HG02798 (cell line): ENCODE results near the gene NAA40.

Experiments
- ATAC-seq: cut with Tn5 transposase; IDR thresholded peaks from one replicate; pipeline ENCODE4 v1.9.1; 2021; ENCODE audit warnings: mild to moderate bottlenecking; ENCODE audit not compliant: unreplicated experiment, poor library complexity

The NAA40 gene

DNA sequence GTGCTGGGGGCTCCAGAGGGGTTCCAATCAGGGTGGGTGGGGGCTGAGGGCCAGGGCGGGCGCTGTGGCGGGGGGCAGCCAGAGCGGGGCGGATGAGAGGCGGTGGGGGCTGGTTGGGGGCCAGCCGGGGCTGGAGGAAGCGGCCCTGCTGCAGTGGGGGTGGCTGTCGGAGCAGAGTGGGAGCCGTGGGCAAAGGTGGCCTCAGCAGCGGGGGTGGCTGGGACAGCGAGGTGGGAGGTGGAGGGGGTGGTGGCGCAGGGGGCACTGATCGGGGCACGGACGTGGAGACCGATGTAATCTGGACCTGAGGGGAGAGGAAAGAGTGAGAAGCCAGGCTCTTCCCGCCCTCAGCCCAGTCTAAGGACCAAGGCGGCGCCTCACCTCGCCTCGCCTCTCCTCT lies 26.9 kb upstream of the NAA40 start:
- ATAC-seq = no peak

DNA sequence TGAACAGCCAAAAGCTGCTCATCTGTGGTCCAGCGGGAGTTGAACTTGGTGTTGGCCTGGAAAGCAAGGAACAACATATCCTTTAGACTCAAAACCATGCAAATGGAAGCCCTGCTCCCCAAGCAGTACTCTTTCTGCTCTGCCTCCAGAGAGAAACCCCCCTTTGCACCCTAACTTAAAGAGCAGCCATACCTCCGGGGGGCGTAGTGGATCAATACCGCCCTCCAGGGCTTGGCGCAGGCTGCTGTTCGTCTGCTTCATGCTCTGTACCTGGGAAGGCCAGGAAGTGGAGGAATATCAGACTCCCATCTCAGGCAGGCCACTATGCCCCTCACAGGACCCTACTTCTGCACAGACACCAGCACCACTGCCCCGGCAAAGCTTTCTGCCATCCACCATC lies 26.1 kb upstream of the NAA40 start:
- no peak for ATAC-seq

DNA sequence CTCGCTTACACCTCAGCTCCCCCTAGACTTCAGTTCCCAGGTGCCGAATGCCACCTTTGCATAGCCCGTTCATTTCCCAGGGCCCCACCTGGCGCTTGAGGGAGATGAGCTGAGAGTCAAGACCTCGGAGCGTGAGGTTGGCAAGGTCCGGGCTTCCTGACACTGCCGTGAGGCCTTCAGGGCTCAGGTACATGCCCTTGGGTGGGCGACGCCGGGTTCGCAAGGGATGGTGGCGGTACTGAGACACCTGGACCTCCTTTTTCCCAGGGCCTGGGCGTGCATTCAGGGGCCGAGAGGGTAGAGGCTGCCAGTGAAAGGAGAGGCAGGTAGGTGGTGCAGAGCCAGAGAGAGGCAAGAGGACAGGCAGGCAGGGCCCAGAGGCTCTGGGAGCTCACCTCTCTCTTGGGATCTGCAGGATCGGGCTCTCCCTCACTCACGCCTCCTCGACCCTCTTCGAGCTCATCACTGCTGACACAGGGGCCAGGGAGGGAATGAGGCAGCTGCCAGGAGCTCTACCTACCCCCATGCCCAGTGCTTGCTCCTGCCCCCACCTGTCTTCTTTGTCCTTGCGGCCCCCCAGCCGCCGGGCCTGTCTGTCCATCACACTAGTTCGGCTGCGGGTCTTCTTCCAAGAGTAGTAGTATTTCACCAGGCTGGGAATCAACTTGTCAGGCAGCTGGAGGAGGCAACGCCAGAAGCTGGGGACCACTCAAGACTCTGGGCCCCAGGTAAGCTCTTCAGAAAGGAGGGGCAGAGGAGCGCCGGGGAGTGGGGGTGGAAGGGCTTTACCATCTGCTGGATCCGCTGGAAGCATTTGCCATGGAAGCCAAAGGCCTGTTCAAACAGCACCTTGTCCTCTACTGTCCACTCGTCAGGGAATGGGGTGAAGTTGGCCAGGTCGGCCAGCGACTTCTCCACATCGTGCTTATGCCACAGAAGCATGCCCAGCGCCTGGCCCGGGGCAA lies 24.7 kb upstream of the NAA40 start:
- ATAC-seq = no peak

DNA sequence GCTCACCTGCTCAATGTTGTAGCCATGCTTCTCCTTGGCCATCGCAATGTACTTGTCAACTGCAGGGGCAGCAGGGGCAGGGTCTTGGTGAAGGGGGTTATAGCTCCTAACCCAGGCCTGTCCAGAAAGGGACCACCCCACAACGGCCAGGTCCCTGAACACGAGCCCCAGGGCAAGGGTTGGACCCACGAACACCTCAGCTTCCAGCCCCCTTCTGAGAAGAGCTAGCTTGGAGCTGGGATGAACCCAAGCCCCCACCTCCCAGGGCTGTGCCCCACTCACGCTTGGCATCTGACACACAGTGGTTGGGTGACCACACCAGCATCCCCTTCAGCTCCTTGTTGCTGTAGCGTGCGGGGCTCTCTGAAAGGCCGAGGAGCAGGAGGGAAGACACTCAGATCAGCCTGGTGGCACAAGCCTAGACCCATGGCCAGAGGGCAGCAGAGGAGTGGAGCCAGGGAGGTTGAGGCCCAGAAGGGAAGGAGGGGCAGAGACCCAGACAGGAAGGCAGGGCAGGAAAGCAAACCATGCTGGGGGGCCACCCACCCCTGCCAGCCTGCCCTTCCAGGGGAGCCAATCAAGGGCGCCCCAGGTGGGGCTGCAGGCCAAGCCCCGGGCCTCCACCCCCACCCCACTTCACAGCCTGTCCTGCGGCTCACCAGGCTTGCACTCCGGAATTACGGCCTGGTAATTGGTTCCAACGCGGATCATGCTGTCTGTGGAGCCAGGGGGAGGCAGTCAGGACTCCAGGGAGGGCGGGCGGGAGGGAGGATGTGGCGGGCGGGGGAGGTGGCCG lies 23.7 kb upstream of the NAA40 start:
- no peak for ATAC-seq

DNA sequence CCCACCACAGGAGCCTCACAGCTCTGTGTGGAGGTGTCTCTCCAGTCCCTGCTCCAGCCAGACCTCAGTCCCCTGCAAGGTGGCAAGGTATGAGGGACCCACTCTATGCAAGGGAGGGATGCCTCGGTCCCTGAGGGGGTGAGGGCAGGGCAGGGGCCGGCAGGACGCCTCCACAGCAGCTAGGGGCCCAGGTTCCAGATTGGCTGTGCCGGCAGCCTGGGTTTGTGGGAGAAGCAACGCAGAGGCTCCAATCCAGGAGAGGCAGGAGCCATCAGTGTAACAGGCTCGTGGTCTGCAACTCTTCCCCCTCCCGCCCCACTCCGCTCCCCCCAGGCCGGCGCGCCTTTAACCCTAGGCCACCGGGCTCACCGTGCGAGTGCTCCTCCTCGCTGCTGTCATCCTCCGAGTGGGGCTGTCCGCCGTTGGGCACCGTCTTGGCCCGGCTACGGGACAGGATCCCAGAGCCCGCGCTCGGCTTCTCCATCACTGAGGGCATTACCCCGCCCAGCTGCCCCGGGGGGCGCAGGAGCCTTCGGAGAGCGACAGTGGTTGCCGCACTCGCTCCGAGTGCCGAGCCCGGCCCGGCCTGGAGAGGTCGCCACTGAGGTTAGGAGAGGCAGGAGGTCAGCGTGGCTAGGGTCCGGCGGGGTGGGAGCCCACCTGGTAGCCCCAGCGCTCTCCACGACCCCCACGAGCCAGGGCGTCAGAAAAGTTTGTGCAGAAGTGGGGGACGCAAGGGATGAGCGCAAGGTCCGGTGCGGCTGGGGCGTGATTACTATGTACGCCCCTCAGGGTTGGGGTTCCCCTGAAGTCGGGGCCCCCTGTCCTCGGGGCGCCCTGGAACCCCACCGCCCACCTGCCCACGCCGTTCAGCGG lies 22.6 kb upstream of the NAA40 start:
- peak; percentile 15 for ATAC-seq

DNA sequence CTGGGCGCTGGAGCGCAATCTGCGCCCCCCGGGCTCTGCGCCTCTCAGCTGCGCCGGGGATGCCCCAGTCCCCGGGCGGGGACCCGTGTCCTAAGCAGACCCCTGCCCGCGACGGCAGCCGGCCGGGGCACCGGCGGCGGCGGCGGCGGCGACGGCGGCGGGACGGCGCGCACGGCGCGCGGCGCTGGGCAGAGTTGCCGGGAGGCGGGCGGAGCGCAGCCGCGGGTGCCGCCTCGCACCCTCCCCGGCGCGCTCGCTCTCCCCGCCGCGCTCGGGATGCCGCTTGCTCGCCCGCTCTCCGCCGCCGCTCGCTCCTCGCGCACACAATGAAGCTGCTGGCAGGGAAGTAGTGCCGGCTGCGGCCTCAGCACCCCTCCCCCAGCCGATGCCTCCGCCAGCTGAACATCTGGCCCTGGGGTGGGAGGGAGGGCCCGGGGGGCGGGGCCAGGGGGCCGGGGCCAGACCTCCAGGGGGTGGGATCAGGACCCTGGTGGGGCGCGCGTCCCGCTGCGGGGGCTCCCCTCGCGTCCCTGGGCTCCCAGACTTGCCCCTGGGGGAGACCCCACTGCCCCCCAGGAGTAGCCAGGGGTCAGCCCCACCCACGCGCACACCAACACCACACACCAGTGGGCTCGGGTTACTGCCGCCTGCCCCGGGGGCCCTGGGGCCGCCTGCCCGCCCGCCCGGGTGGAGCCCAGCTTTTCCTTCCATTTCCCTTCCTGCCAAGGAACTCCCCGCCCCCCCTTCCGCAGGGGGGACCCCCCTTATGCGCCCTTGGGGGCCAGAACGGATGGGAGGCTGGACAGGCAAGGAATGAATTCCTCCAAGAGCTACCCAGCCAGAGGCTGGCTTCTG lies 21.7 kb upstream of the NAA40 start, which contains the start of gene RCOR2:
RCOR2 (minus strand) TSS at position 328 of the 855 bp plus-strand sequence. CDS start 708 bp downstream, outside the sequence.
- peak; percentile 52 for ATAC-seq

DNA sequence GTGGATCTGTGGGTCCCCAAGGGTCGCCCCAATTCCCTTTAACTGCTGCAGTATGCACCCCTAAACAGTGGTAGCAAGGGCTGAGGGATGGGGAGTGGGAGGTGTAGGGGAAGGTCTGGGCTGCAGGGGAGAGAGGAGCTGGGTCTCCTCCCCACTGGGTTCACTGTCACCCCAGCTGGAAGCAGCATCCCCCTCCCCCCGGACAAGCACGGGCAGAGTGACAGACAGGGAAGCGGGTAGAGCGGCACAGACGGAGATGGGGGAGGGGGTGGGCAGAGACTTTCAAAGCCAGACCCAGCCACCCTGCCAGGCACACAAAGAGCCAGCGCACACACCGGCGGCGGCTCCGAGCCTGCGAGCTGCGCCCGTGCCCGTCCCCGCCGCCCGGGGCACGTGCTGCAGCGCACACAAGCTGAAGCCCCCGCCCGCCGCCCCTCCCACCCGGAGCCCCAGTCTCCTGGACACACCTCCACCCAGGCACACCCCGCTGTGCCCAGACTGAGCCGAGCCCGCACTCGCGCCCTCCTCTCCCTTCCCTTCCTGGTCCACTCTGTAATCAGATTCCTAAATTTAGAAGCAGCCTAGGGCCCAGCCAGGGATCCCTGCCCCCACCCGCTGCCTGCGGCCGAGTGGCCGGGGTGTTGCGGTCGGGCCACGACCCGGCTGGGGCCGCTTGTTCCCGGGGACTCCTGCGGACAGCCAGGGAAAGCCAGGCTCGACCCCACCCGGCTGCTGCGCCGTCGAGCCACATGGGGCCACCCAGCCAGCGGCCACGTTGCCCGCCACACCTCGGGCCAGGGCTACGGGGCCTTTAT lies 20.9 kb upstream of the NAA40 start:
- no peak for ATAC-seq

DNA sequence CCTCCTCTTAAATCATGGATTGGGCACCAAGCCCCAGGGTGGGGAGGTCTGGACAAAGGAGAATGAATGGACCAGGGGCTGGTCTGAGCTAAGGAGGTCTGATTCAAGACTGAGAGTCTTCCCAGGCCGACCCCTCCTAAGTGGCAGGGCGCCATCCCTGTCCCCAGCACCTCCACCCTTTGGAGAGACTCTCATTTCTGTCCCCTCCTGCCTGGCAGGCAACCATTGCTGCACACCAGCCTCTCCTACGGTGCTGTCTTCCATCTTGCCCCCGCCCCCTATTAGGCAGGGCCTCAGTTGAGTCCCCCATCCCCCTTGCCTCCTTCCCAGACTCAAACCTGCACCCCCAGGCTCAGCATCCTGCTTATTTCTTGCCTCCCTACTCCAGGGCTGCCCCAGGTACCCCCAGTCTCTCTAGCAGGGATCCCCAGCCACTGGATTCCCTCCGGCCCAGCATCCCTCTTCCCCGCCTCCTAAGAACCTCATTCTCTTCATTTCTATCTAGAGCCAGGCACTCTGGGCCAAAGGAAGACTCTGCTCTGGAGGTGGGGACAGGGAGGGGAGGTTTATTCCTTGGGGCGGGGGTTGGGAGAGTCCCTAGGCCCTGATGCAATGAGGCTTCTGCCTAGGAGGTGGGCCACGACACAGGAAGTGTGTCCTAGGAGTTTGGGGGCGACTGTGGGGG lies 20.2 kb upstream of the NAA40 start:
- ATAC-seq = no peak

DNA sequence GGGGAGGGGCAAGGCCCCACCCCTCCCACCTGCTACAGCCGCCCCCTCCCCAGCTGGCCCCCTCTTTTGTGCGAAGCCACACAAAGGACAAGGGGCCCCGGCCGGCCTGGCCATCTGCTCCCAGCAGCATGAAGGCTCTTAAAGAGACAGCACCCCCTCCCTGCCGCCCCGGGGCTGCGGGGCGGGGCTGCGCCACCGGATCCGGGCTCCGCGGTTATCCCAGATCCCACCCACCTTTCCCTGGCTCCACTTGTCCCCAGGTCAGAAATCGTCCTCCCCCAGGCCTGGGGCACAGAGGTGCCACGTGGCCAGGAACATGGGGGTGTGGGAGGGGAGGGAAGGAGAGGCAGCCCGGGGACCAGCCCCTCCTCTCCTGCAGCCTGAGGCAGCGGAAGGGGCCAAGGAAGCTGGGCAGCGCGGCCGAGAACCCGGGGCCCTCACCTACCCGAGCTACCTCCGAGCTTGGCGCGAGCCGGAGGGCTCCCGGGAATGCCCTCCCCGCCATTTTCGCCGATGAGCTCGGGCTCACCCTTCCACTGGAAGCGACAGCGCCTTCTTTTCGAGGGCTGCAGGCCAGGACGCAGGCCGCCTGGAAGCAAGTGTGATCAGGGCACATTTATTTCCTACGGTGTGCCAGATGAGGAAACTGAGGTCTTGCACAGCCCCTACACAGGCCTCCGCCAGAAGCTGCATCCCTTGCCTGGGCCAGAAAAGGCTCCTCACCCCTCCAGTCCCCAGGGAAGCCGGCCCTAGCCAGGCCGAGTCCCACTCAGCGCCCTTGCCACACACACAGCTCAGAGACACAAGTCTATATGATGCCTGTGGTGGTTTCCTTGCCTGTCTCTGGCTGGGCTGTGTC lies 19.3 kb upstream of the NAA40 start:
- no peak for ATAC-seq

DNA sequence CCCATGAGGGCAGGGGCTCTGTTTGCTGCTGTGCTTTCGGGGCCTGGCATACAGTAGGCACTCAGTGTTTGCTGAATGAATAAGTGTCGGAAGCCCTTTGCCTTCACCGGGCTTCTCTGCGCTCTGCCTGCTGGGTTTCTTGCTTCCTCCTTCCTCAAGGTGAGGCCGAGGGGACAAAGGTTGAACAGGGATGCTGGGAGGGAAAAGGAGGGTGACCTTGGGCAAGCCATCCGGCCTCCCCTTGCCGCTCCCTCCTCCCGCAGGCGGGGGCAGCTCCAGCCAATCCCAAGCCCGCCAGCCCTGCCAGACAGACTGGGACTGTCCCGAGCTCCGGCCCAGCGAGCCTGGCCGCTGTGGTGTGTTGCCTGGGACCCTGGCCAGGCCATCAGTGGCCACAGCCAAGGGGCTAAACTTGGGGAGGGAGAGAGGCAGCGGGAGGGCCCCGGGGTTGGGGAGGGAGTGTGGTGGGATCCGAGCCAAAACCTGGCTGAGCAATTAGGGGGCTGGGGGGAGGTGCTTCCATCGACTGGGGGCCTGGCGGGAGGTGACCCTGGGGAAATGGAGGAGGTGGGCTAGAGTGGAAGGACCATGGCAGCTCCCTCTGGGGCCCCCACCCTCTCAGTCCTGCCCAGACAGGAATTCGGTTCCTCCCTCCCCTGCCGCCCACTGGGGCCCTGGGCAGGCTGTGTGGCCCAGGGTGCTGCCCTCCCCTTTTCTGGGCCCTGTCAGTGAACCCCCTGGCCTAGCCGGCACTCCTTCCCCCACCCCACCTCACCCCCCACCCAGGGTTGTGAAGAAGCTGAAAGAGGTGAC lies 18.5 kb upstream of the NAA40 start:
- ATAC-seq = no peak

DNA sequence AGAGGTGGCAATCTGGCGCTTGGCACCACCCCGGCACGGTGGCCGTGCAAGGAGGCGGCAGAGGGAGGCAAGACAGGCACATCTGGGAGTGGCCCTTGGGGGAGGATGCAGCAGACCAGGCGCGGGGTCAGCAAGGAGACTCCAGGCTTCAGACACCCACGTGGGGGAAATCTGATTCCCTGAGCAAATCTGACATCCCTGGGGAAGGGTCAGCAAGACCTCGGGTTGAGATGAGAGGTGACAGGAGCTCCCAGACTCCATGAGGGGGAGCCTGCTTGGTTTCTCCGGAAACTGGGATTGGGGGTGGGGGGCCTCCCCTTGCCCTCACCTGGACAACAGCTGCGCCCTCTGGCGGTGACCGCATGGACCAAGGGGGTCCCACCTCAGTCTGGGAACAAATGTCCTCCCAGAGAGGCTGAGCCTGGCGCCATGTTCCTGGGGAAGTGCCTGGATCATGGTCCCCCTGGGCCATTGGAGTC lies 17.8 kb upstream of the NAA40 start:
- no peak for ATAC-seq

DNA sequence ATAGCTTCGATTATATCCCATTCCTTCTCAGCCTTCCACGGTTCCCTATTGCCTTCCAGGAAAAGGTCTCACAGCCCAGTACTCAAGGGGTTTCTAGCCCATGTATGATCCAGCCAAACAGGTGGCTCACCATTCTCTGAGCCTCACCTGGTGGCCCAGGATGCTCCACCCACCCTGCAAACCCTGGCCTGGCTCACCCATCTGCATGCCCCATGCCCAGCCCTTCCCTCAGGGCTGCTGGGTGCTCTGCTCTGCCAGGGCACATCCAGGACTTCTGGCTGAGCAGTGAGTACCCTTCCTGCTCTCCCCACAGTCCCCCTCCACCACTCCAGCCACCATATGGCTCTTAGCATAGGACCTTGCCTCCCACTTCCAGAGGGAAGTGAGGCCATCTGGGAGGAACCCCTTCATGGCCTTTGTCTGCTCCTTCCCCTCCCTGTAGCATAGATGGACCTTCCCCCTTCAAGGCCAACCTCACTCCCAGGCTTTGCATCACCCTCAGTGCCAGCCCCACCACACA lies 16.1 kb upstream of the NAA40 start:
- ATAC-seq = no peak

DNA sequence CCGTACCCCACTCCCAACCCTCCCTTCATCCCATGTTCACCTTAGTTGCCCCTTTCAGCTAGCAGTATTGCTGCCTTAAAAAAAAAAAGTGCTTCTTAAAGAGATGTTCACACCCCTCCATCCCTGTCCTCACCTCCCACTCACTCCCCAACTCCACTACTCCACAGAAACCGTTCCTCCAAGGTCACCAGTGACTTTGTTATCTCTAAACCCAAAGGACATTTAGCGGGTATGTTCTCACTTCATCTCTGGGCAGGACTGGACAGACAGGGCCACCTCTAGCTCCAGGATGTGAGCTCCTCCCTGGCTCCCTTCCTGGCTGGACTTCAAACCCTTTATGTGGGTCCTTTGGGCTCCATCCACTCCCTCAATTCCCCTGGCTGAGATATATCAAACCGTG lies 15.5 kb upstream of the NAA40 start:
- no peak for ATAC-seq

DNA sequence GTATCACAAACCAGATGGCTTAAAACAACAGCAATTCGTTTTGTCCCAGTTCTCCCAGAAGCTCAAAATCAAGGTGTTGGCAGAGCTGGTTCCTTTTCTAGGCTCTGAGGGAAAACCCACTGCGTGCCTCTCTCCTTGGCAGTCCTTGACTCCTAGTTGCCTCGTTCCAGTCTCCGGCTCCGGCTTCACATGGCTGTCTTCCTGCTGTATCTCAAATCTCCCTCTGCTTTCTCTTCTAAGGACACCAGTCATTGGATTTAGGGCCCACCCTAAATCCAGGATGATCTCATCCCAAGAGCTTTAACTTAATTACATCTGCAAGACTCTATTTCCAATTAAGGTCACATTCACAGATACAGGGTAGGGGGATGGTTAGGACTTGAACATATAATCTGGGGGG lies 9.2 kb upstream of the NAA40 start:
- ATAC-seq = no peak

DNA sequence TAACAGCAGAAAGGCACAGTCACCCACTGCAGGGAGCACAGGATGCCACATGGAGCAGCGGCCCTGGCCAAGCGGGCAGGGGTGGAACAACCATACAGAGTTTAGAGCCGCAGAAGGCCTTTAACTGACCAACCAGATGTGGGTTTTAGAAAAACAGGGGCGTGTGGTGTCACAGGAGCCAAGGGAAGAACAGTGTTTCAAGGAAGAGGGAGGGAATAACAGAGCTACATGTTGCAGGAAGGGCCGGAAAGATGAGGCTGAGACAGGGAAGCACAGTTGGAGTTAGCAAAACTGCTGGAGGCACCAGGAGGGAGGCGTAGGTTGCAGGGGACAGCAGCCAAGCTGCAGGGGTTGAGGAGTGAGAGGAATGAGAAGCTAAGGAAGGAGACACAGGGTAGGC lies 7.8 kb upstream of the NAA40 start:
- ATAC-seq = no peak

DNA sequence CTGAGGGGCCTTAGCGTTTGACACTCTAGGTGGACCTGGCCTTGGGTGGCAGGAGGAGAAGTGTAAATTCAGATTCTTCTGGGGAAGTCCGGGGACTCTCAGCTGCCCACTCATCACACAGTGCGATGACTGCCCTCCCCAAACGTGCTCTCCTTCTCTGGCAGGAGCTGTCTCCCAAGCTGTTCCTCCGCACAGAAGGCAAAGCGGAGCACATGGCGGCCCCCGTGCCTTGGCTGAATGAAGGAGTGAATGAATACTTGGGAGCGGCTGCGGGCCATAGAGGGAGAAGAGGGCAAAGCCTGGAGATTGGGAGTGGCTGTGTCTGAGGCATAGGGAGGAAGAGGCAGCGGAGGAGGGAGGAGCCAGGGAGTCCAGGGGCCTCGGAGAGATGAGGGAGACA lies 6.9 kb upstream of the NAA40 start:
- no peak for ATAC-seq
